HepG2 (cell line): ENCODE data around the gene NDUFB11. TPM values are rescaled to one million over a fixed set of nuclear protein-coding genes. Genes with fewer than 3 reads are reported as not detected.

Experiments
- ATAC-seq: fragments of 200-7000 bp; cut with Tn5 transposase; 3 replicates; pipeline ENCODE4 v1.9.1; 2020; ENCODE audit warnings: mild to moderate bottlenecking, moderate library complexity
- BruUV-seq: library from RNA; stranded (reverse); fragments of 400-500 nt; replicated peaks from 2 replicates; lab custom pipeline; 2021; lab: Mats Ljungman, UMichigan
- CTCF ChIA-PET: fragments of 300-600 bp; formaldehyde crosslinking; extraction: SDS; loops from one replicate; lab custom pipeline; 2021; ENCODE audit warnings: low total read pairs, inconsistent platforms, low intra/inter-chr PET ratio; lab: Yijun Ruan, JAX
- POLR2A ChIA-PET: fragments of 350-600 bp; sonication (Branson Sonifier 250); formaldehyde crosslinking; loops from one replicate; lab custom pipeline; 2020; ENCODE audit warnings: antibody characterized with exemption, inconsistent platforms; lab: Yijun Ruan, JAX
- DNase-seq: peaks from one replicate; pipeline ENCODE4 v3.0.0-alpha.2; 2015; ENCODE audit warnings: low spot score
- FAIRE-seq: peaks from 3 replicates; lab custom pipeline; 2011; peaks lifted over from hg19 to GRCh38; lab: Jason Lieb, UNC
- H2AFZ ChIP-seq: one replicate; pipeline ENCODE4 v1.6.1; 2011; ENCODE audit warnings: low read length, inconsistent platforms
- H3K27ac ChIP-seq: fragments of 300-600 bp; 3 replicates; pipeline ENCODE4 v1.8.0; 2011; ENCODE audit warnings: mixed run types, mild to moderate bottlenecking, mixed read lengths, low read length, inconsistent platforms; ENCODE audit not compliant: insufficient read depth; ENCODE audit errors: extremely low read length
- H3K27me3 ChIP-seq, 2 experiments: fragments of 200-600 bp in 1 of 2; 2 replicates in 1 of 2; 3 replicates in 1 of 2; pipeline versions ENCODE4 v1.6.0 to v1.8.0; 2011; ENCODE audit warnings: low read length in 2 of 2, mild to moderate bottlenecking in 2 of 2, moderate library complexity in 2 of 2, inconsistent platforms in 1 of 2; ENCODE audit not compliant: insufficient read depth in 2 of 2, control insufficient read depth in 1 of 2
- H3K36me3 ChIP-seq, 2 experiments: fragments of 200-600 bp in 1 of 2; replicated peaks in 1 of 2; 2 replicates in 1 of 2; 3 replicates in 1 of 2; pipeline versions ENCODE4 v1.5.1 to v1.8.0; 2011; ENCODE audit warnings: low read length in 2 of 2, inconsistent platforms in 1 of 2; ENCODE audit not compliant: insufficient read depth in 2 of 2, control insufficient read depth in 1 of 2
- H3K4me1 ChIP-seq: 2 replicates; pipeline ENCODE4 v1.5.1; 2012; ENCODE audit warnings: low read length, inconsistent platforms; ENCODE audit not compliant: insufficient read depth
- H3K4me2 ChIP-seq: 2 replicates; pipeline ENCODE4 v1.6.0; 2011; ENCODE audit warnings: low read depth, low read length, inconsistent platforms
- H3K4me3 ChIP-seq, 3 experiments: fragments of 200-600 bp in 1 of 3; sonication (generic), shearing (Covaris generic) in 1 of 3; replicated peaks in 1 of 3; 2 replicates each; pipeline ENCODE4 v1.5.1; 2011 to 2016; ENCODE audit warnings: low read length in 3 of 3, inconsistent platforms in 2 of 3, low read depth in 2 of 3, mild to moderate bottlenecking in 2 of 3, control low read depth in 1 of 3, mixed read lengths in 1 of 3; ENCODE audit not compliant: insufficient read depth in 1 of 3
- H3K79me2 ChIP-seq: one replicate; pipeline ENCODE4 v1.6.1; 2011; ENCODE audit warnings: low read length, inconsistent platforms; ENCODE audit not compliant: insufficient read depth
- H3K9ac ChIP-seq: 2 replicates; pipeline ENCODE4 v1.6.0; 2011; ENCODE audit warnings: mild to moderate bottlenecking, low read depth, low read length, inconsistent platforms; ENCODE audit not compliant: insufficient read depth
- H3K9me3 ChIP-seq: 2 replicates; pipeline ENCODE4 v1.5.1; 2012; ENCODE audit warnings: mild to moderate bottlenecking, low read length
- H4K20me1 ChIP-seq: 2 replicates; pipeline ENCODE4 v1.6.0; 2011; ENCODE audit warnings: inconsistent platforms, mild to moderate bottlenecking, low read length, moderate library complexity; ENCODE audit not compliant: insufficient read depth
- ATF7 ChIP-seq, 2 experiments: fragments of 450-650 bp in 1 of 2; sonication (generic) in 1 of 2; formaldehyde crosslinking in 1 of 2; IDR thresholded peaks; 2 replicates each; pipeline versions ENCODE4 v1.4.0 to v1.6.1; 2016 to 2020; ENCODE audit warnings: antibody characterized with exemption in 1 of 2, mild to moderate bottlenecking in 1 of 2, missing genetic modification reagents in 1 of 2
- MZF1 ChIP-seq: sonication (generic); formaldehyde crosslinking; IDR thresholded peaks from 2 replicates; pipeline ENCODE4 v1.8.1; 2023; ENCODE audit warnings: mild to moderate bottlenecking, missing genetic modification reagents, borderline replicate concordance
- PHF20 ChIP-seq: sonication (generic); formaldehyde crosslinking; IDR thresholded peaks from 2 replicates; pipeline ENCODE4 v1.5.0; 2020; ENCODE audit warnings: mild to moderate bottlenecking, missing genetic modification reagents
- ZMYM3 ChIP-seq: sonication (generic); formaldehyde crosslinking; IDR thresholded peaks from 2 replicates; pipeline ENCODE4 v1.5.1; 2020; ENCODE audit warnings: mild to moderate bottlenecking, missing genetic modification reagents
- ZNF629 ChIP-seq: sonication (generic); formaldehyde crosslinking; conservative IDR thresholded peaks from 2 replicates; pipeline ENCODE4 v1.5.0; 2020; ENCODE audit warnings: missing genetic modification reagents
- ZSCAN9 ChIP-seq: IDR thresholded peaks from 2 replicates; pipeline ENCODE4 v1.6.1; 2016; ENCODE audit warnings: borderline replicate concordance
- WGBS: methylation state at CpG from one replicate; pipeline ENCODE4 v1.1.6; 2017; ENCODE audit warnings: low lambda C conversion rate; 5-methylcytosine and 5-hydroxymethylcytosine counted together
- in situ Hi-C: cut with HindIII; loops from 2 replicates; pipeline ENCODE4 v1.10.0; 2017; ENCODE audit warnings: low pct_unique_long_range_greater_than_20kb; ENCODE audit not compliant: extremely low pct_ligation_motif_present
- intact Hi-C: fragments of 100-400 bp; cut with micrococcal nuclease; formaldehyde crosslinking; loops from one replicate; pipeline ENCODE4 v1.10.0; 2022; ENCODE audit not compliant: unreplicated experiment
- polyA plus RNA-seq, 8 experiments: library from polyadenylated mRNA; depleted of rRNA in 3 of 8; stranded (reverse) in 7 of 8; unstranded in 1 of 8; fragments of >200 nt; fragmentation: Illumina TruSeq in 4 of 8; extraction: Trizol in 4 of 8; gene quantifications; 2 replicates each; pipeline versions ENCODE4 v1.2.1 to v1.2.3, GENCODE V29; 2011 to 2016; ENCODE audit warnings: low read depth in 4 of 8, missing spikeins in 1 of 8, mixed read lengths in 1 of 8; ENCODE audit not compliant: insufficient read depth in 1 of 8
- total RNA-seq, 5 experiments: library from RNA; depleted of rRNA; stranded (reverse); fragments of >200 nt; fragmentation: Illumina TruSeq; extraction: Trizol; gene quantifications; 2 replicates each; pipeline ENCODE4 v1.2.3, GENCODE V29; 2016; ENCODE audit warnings: low read depth in 1 of 5
- TF ChIP-seq, protein P1 (sequence below): sonication (generic); formaldehyde crosslinking; IDR thresholded peaks from 2 replicates; pipeline ENCODE4 v1.4.0; 2020; ENCODE audit warnings: missing genetic modification reagents, borderline replicate concordance
- TF ChIP-seq, protein P2 (sequence below): sonication (generic); formaldehyde crosslinking; IDR thresholded peaks from 2 replicates; pipeline ENCODE4 v1.4.0; 2020; ENCODE audit warnings: missing genetic modification reagents

NDUFB11 gene
- total and polyA plus RNA-seq, 2 of the 13 experiments (the other 11 are each of a cell fraction or from before 2014, with no cell fraction given), result 46.6 to 100 TPM

DNA sequence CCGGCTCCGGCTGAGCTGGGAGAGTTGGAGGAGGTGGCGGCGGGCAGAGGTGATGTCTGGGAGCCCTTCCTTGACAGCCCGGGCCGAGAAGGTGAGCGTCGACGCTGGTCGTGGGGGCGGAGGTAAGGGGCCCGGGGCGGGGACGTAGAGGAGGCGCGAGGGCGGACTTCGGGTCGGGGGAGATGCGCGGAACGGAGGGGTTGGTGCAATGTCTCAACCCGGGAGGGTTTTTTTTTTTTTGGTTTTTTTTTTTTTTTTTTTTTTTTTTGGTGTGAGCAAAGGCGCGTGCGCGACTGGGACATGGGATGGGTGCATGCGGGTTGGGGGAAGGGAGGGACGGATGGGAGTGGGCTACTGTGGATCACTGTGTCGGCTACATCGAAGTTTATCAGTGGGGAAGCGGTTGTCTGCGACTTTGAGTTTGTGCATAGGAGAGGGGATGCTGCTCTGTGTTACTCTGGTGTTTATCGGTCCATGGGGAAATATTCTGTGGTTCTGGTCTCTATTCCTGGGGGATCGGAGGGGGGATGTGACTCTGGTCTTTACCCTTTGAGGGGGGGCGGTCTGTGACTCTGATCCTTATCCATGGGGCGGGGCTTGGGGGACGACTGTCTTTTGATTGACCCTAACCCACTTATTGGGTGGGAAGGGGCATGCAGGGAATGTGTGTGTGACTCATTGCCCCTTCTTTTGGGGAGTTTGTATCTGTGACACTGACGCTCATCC lies 1.1 kb upstream of the NDUFB11 start (continued):
- TF ChIP-seq, protein P1, sequence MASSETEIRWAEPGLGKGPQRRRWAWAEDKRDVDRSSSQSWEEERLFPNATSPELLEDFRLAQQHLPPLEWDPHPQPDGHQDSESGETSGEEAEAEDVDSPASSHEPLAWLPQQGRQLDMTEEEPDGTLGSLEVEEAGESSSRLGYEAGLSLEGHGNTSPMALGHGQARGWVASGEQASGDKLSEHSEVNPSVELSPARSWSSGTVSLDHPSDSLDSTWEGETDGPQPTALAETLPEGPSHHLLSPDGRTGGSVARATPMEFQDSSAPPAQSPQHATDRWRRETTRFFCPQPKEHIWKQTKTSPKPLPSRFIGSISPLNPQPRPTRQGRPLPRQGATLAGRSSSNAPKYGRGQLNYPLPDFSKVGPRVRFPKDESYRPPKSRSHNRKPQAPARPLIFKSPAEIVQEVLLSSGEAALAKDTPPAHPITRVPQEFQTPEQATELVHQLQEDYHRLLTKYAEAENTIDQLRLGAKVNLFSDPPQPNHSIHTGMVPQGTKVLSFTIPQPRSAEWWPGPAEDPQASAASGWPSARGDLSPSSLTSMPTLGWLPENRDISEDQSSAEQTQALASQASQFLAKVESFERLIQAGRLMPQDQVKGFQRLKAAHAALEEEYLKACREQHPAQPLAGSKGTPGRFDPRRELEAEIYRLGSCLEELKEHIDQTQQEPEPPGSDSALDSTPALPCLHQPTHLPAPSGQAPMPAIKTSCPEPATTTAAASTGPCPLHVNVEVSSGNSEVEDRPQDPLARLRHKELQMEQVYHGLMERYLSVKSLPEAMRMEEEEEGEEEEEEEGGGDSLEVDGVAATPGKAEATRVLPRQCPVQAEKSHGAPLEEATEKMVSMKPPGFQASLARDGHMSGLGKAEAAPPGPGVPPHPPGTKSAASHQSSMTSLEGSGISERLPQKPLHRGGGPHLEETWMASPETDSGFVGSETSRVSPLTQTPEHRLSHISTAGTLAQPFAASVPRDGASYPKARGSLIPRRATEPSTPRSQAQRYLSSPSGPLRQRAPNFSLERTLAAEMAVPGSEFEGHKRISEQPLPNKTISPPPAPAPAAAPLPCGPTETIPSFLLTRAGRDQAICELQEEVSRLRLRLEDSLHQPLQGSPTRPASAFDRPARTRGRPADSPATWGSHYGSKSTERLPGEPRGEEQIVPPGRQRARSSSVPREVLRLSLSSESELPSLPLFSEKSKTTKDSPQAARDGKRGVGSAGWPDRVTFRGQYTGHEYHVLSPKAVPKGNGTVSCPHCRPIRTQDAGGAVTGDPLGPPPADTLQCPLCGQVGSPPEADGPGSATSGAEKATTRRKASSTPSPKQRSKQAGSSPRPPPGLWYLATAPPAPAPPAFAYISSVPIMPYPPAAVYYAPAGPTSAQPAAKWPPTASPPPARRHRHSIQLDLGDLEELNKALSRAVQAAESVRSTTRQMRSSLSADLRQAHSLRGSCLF (CRISPR knock-in tag), result no peak
- TF ChIP-seq ZMYM3 (CRISPR knock-in tag), result no peak
- no peak for TF ChIP-seq ATF7 (IDR thresholded peaks at IDR 0.05)
- TF ChIP-seq ATF7 (CRISPR knock-in tag; IDR thresholded peaks at IDR 0.05), result no peak
- no peak for TF ChIP-seq ZSCAN9 (CRISPR knock-in tag)
- TF ChIP-seq, all 625 proteins: peak for 12

DNA sequence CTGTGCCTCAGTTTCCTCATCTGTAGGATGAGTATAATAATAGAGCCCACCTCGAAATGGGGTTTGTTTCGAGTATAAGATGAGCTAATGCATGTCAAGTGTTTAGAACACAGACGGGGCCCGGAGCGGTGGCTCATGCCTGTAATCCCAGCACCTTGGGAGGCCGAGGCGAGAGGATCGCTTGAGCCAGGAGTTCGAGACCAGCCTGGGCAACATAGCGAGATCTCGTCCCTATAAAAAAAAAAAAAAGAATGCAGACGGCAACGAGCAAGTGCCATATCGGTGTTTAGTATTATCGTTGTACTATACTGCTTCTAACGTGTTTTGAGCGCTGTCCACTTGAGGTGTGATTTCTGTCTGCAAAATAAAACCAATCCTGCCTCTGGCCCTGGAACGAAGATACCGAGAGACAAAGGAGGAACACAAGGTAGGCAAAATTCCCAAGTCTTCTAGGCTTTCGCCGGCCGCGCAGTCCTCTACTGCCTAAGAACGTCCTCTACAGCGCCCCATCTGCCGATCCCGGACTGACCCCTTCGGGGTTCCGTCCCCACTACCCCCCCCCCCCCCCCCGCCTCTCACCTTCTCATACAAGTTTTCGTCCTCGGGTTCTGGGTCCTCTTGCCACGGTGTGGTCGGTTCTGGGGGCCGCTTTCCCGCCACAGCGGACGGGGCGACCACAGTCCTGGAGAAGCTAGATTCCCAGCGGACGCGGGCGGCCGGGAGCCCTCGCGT lies 442 bp downstream of the NDUFB11 start:
- peak overlapping the region; percentile 98 for H3K27ac ChIP-seq
- peaks cover 43% of the 10 kb centered on the region for H3K79me2 ChIP-seq
- ATAC-seq (no peak), DNase-seq (no peak), FAIRE-seq (no peak)
- H3K4me1 ChIP-seq, result peaks cover 20% of the 10 kb centered on the region
- TF ChIP-seq MZF1 (no peak), PHF20 (CRISPR knock-in tag) (no peak), ZNF629 (CRISPR knock-in tag) (0 out of 2 replicates have a peak, but pooled peaks have one; percentile 1)
- TF ChIP-seq, protein P2, sequence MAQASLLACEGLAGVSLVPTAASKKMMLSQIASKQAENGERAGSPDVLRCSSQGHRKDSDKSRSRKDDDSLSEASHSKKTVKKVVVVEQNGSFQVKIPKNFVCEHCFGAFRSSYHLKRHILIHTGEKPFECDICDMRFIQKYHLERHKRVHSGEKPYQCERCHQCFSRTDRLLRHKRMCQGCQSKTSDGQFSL (CRISPR knock-in tag), result peak; percentile 82
- peak overlapping the region; percentile 89 for H3K9ac ChIP-seq
- peak overlapping the region; percentile 93 for H3K4me2 ChIP-seq
- ChIA-PET POLR2A (interaction anchor here (0.6 to 2.0 kb wide), 9 partner anchors 14 to 307 kb away, joined by 3 to 35 read pairs (median 4); partner anchors contain the start of genes RP2 and USP11), CTCF (no interaction called here)
- H3K27me3 ChIP-seq, result no peaks in the 10 kb centered on the region
- BruUV-seq, result TSS peak; percentile 84
- H3K4me3 ChIP-seq, result peak overlapping the region; percentile 58 to 83 (median 76); a peak in 5 of 6 replicates
- H3K36me3 ChIP-seq, result peaks cover 1 to 7% of the 10 kb centered on the region in 2 experiments; a peak in 3 of 5 replicates
- H2AFZ ChIP-seq, result no peak overlapping the region
- no peaks in the 10 kb centered on the region for H3K9me3 ChIP-seq
- intact Hi-C loops (loop anchor here (2.0 kb wide), 1 partner anchor 17 kb away; no protein-coding TSS in a partner anchor), in situ Hi-C loops (no loop called here)
- WGBS, result 7% methylated on average over 15 of the region's 46 CpGs
- H4K20me1 ChIP-seq, result peaks cover 18% of the 10 kb centered on the region; the same call in 1 of the 2 replicates
